Stimulated activated CD4-positive, alpha-beta T cell treated with anti-CD3 and anti-CD28 coated beads, TNF-alpha, amount 100 ng/mL, for 48 hours (primary cell): ENCODE data around the gene RASGEF1C.
A peak's percentile ranks its signal among the peaks of the same experiment; 100 is the strongest.
"Not testable (repeated sequence)": the region's sequence is repeated elsewhere in the genome, so short reads cannot be mapped to it uniquely, and the experiment has no call there.

Source experiments
- DNase-seq, 3 donors: peaks; one replicate each; pipeline ENCODE4 v3.0.0-alpha.2; 2020; ENCODE audit warnings: low read depth in 3 of 3

RASGEF1C gene

GRCh38 chr5:180100621-180101450, 108.2 kb downstream of the RASGEF1C start:
- no peak for DNase-seq

GRCh38 chr5:180099733-180100611, 109.0 kb downstream of the RASGEF1C start:
- no peak for DNase-seq

GRCh38 chr5:180098991-180099732, 109.8 kb downstream of the RASGEF1C start:
- DNase-seq = no peak

GRCh38 chr5:180098526-180098925, 110.5 kb downstream of the RASGEF1C start:
- no peak for DNase-seq

- no peak for DNase-seq
Measured at GRCh38 chr5:180097926-180098325, 111.1 kb downstream of the RASGEF1C start.

- DNase-seq = no peak
Measured at GRCh38 chr5:180097163-180097894, 111.7 kb downstream of the RASGEF1C start.

- DNase-seq = no peak
Measured at GRCh38 chr5:180096616-180097015, 112.4 kb downstream of the RASGEF1C start.

- DNase-seq = no peak
Measured at GRCh38 chr5:180095545-180095944, 113.5 kb downstream of the RASGEF1C start.

GRCh38 chr5:180093651-180094382, 115.2 kb downstream of the RASGEF1C start:
- no peak for DNase-seq

- DNase-seq = no peak
Measured at GRCh38 chr5:180093241-180093640, 115.8 kb downstream of the RASGEF1C start.

GRCh38 chr5:180090769-180091546, 118.1 kb downstream of the RASGEF1C start:
- no peak for DNase-seq

- peak; percentile 70 to 72 (median 71) for DNase-seq
Measured at GRCh38 chr5:180090098-180090768, 118.8 kb downstream of the RASGEF1C start.

- DNase-seq = not testable (repeated sequence)
Measured at GRCh38 chr5:180089628-180090027, 119.4 kb downstream of the RASGEF1C start.

GRCh38 chr5:180088561-180088960, 120.5 kb downstream of the RASGEF1C start:
- DNase-seq = no peak

- no peak for DNase-seq
Measured at GRCh38 chr5:180086816-180087399, 122.1 kb downstream of the RASGEF1C start.

- DNase-seq = no peak
Measured at GRCh38 chr5:180085837-180086236, 123.2 kb downstream of the RASGEF1C start.

- DNase-seq = no peak
Measured at GRCh38 chr5:180084638-180085561, 124.1 kb downstream of the RASGEF1C start.
